Measurements from ENCODE around the gene RTRAF. TPM values are rescaled to one million over a fixed set of nuclear protein-coding genes. Genes with fewer than 3 reads are reported as not detected.

Gene RTRAF
- total and polyA plus RNA-seq, 9 of the 15 experiments (the other 6 are each of a cell fraction or from before 2014, with no cell fraction given), result 126 to 204 (median 155) TPM

- TF ChIP-seq SNAPC5 (CRISPR knock-in tag; IDR thresholded peaks at IDR 0.05) (no peak), CEBPG (CRISPR knock-in tag; IDR thresholded peaks at IDR 0.05) (no peak), CEBPG (tag; conservative IDR thresholded peaks at IDR 0.05 in 1 of 2, IDR thresholded peaks at IDR 0.05 in 1 of 2) (no peak)
Observed at GRCh38 chr14:51954657-51955056, 34.7 kb upstream of the RTRAF start (continued).

- DNase-seq (ENCODE audit: extremely low read depth in 1 of 4, low spot score in 3 of 4), result no peak
- TF ChIP-seq FIP1L1 (IDR thresholded peaks at IDR 0.05; ENCODE audit: low read depth, low read length, poor library complexity, severe bottlenecking) (no peak), ZNF445 (CRISPR knock-in tag; IDR thresholded peaks at IDR 0.05; ENCODE audit: low read depth) (no peak), ZNF146 (CRISPR knock-in tag; IDR thresholded peaks at IDR 0.05; ENCODE audit: unreplicated experiment) (no peak), MIER1 (IDR thresholded peaks at IDR 0.05; ENCODE audit: low read depth) (no peak), SUPT5H (IDR thresholded peaks at IDR 0.05) (no peak), ZNF395 (CRISPR knock-in tag; IDR thresholded peaks at IDR 0.05) (no peak), TRIM28 (IDR thresholded peaks at IDR 0.05) (no peak), TRIM24 (IDR thresholded peaks at IDR 0.05) (no peak), GTF2F1 (IDR thresholded peaks at IDR 0.05; ENCODE audit: low read depth, low read length) (no peak), CAMTA2 (CRISPR knock-in tag; conservative IDR thresholded peaks at IDR 0.05) (no peak), ZBTB9 (CRISPR knock-in tag; IDR thresholded peaks at IDR 0.05) (no peak), CTCF (IDR thresholded peaks at IDR 0.05 in 2 of 3, conservative IDR thresholded peaks at IDR 0.05 in 1 of 3; ENCODE audit: insufficient read depth in 2 of 3, low read depth in 1 of 3, low read length in 3 of 3) (no peak), OTX1 (CRISPR knock-in tag; IDR thresholded peaks at IDR 0.05) (no peak), NRF1 (conservative IDR thresholded peaks at IDR 0.05 in 1 of 2, IDR thresholded peaks at IDR 0.05 in 1 of 2) (no peak), PHF21A (IDR thresholded peaks at IDR 0.05; ENCODE audit: borderline replicate concordance, low read depth) (no peak)
- Histone ChIP-seq H3K9me1 (ENCODE audit: control insufficient read depth, insufficient read depth, low read length) (no peaks in the 10 kb centered on the region), H4K20me1 (replicated peaks; ENCODE audit: control insufficient read depth, insufficient read depth, low read length) (no peaks in the 10 kb centered on the region), H3K27ac (ENCODE audit: extremely low read depth, low read depth, low read length) (no peak overlapping the region), H3K9ac (ENCODE audit: insufficient read depth in 1 of 2, low read depth in 2 of 2, low read length in 2 of 2) (no peak overlapping the region), H3K4me3 (no peak overlapping the region), H3K27me3 (ENCODE audit: control insufficient read depth in 2 of 2, insufficient read depth in 2 of 2, low read length in 2 of 2) (no peaks in the 10 kb centered on the region), H3K4me2 (ENCODE audit: insufficient read depth, low read length) (no peak overlapping the region), H3K9me3 (replicated peaks; ENCODE audit: control insufficient read depth, insufficient read depth, low read depth, low read length) (no peaks in the 10 kb centered on the region), H3K79me2 (ENCODE audit: control insufficient read depth, insufficient read depth, low read length) (no peaks in the 10 kb centered on the region), H2AFZ (ENCODE audit: low read depth, low read length) (no peak overlapping the region), H3K4me1 (replicated peaks in 1 of 2; ENCODE audit: control insufficient read depth in 2 of 2, insufficient read depth in 2 of 2, low read length in 2 of 2) (no peaks in the 10 kb centered on the region), H3K36me3 (ENCODE audit: control insufficient read depth, insufficient read depth, low read length) (no peaks in the 10 kb centered on the region)
- BruUV-seq (replicated peaks), result no TSS peak
- ChIA-PET POLR2A (interaction anchor here (0.8 kb wide), 1 partner anchor 11 kb away, joined by 5 read pairs; no protein-coding TSS in a partner anchor), CTCF (ENCODE audit: low intra/inter-chr PET ratio) (no interaction called here)
- FAIRE-seq, result no peak
- in situ Hi-C loops (cut with MboI) (no loop called here), intact Hi-C loops (cut with micrococcal nuclease) (no loop called here)
- ATAC-seq, result no peak
- 0% methylated on average over 2 of the region's 2 CpGs for WGBS (ENCODE audit: insufficient coverage, low coverage, missing lambda C conversion rate)
Observed at GRCh38 chr14:51957950-51958349, 31.4 kb upstream of the RTRAF start.

All from K562 (cell line).